Caco-2 (cell line): Measurements from ENCODE around the gene SLC9A7. TPM values are rescaled to one million over a fixed set of nuclear protein-coding genes. Genes with fewer than 3 reads are reported as not detected.

ENCODE experiments used
- BruUV-seq: library from RNA; stranded (reverse); fragments of 400-500 nt; replicated peaks from 2 replicates; lab custom pipeline; 2021; lab: Mats Ljungman, UMichigan
- CTCF ChIA-PET: fragments of 300-600 bp; sonication (Branson Sonifier 250); formaldehyde crosslinking; loops from one replicate; lab custom pipeline; 2022; ENCODE audit warnings: antibody characterized with exemption; lab: Charles Lee
- POLR2A ChIA-PET: fragments of 300-600 bp; sonication (Branson Sonifier 250); formaldehyde crosslinking; loops from one replicate; lab custom pipeline; 2022; ENCODE audit warnings: antibody characterized with exemption; lab: Charles Lee
- DNase-seq, 2 experiments: peaks; one replicate each; pipeline versions ENCODE4 v3.0.0 to v3.0.0-alpha.2; 2020 to 2022
- H3K27me3 ChIP-seq: replicated peaks from 2 replicates; pipeline ENCODE4 v1.6.0; 2011; ENCODE audit warnings: low read length; ENCODE audit not compliant: control insufficient read depth, insufficient read depth
- H3K36me3 ChIP-seq: 2 replicates; pipeline ENCODE4 v1.5.1; 2011; ENCODE audit warnings: low read length; ENCODE audit not compliant: control insufficient read depth, insufficient read depth
- H3K4me1 ChIP-seq: fragments of 250-450 bp; sonication (Bioruptor Pico); 2 replicates; pipeline ENCODE4 v1.5.1; 2020; ENCODE audit warnings: mild to moderate bottlenecking
- H3K4me3 ChIP-seq: 2 replicates; pipeline ENCODE4 v1.5.1; 2011; ENCODE audit warnings: low read depth, mild to moderate bottlenecking, control low read depth, low read length
- H3K9me3 ChIP-seq: fragments of 250-450 bp; sonication (Bioruptor Pico); 2 replicates; pipeline ENCODE4 v1.5.1; 2020; ENCODE audit warnings: mild to moderate bottlenecking, moderate library complexity
- H3K27ac Mint-ChIP-seq: one replicate; pipeline ENCODE4 v1.8.0; 2022; ENCODE audit warnings: mixed read lengths; ENCODE audit not compliant: unreplicated experiment
- H3K27me3 Mint-ChIP-seq: one replicate; pipeline ENCODE4 v1.8.0; 2022; ENCODE audit warnings: mixed read lengths; ENCODE audit not compliant: insufficient read depth, unreplicated experiment
- H3K36me3 Mint-ChIP-seq: one replicate; pipeline ENCODE4 v1.8.0; 2022; ENCODE audit warnings: mild to moderate bottlenecking, mixed read lengths; ENCODE audit not compliant: insufficient read depth, unreplicated experiment
- H3K4me1 Mint-ChIP-seq: one replicate; pipeline ENCODE4 v1.8.0; 2022; ENCODE audit warnings: low read depth, mixed read lengths; ENCODE audit not compliant: unreplicated experiment
- H3K4me3 Mint-ChIP-seq: one replicate; pipeline ENCODE4 v1.8.0; 2022; ENCODE audit warnings: mild to moderate bottlenecking, moderate library complexity, mixed read lengths; ENCODE audit not compliant: unreplicated experiment
- H3K9me3 Mint-ChIP-seq: one replicate; pipeline ENCODE4 v1.8.0; 2022; ENCODE audit warnings: mixed read lengths; ENCODE audit not compliant: unreplicated experiment
- intact Hi-C: fragments of 100-400 bp; cut with micrococcal nuclease; formaldehyde crosslinking; loops from one replicate; pipeline ENCODE4 v1.10.0; 2022; ENCODE audit not compliant: unreplicated experiment
- total RNA-seq: library from RNA; stranded (reverse); gene quantifications from 2 replicates; pipeline ENCODE4 v1.2.3, GENCODE V29; 2022
- TF ChIP-seq, protein P1 (sequence below), 2 experiments: fragments of 200-600 bp in 1 of 2; IDR thresholded peaks; 1 replicate in 1 of 2; 2 replicates in 1 of 2; pipeline versions ENCODE4 v1.5.1 to v1.8.0; 2011 to 2022; ENCODE audit warnings: antibody characterized with exemption in 1 of 2, control low read depth in 1 of 2, inconsistent platforms in 1 of 2, low read depth in 1 of 2, low read length in 1 of 2, mild to moderate bottlenecking in 1 of 2, moderate library complexity in 1 of 2; ENCODE audit not compliant: insufficient read depth in 1 of 2, severe bottlenecking in 1 of 2, unreplicated experiment in 1 of 2

SLC9A7 gene
- total RNA-seq, 1 experiment from 2014 or later: 20.1 TPM

- H3K9me3 ChIP-seq: no peaks in the 10 kb centered on the region
- no peaks in the 10 kb centered on the region for H3K36me3 ChIP-seq
- POLR2A ChIA-PET: no interaction called here
- Mint-ChIP-seq H3K4me1 (peaks cover 12% of the 10 kb centered on the region), H3K4me3 (no peak overlapping the region), H3K27me3 (no peaks in the 10 kb centered on the region), H3K27ac (no peak overlapping the region), H3K9me3 (no peaks in the 10 kb centered on the region), H3K36me3 (peaks cover 5% of the 10 kb centered on the region)
- BruUV-seq: no TSS peak
- TF ChIP-seq, protein P1, sequence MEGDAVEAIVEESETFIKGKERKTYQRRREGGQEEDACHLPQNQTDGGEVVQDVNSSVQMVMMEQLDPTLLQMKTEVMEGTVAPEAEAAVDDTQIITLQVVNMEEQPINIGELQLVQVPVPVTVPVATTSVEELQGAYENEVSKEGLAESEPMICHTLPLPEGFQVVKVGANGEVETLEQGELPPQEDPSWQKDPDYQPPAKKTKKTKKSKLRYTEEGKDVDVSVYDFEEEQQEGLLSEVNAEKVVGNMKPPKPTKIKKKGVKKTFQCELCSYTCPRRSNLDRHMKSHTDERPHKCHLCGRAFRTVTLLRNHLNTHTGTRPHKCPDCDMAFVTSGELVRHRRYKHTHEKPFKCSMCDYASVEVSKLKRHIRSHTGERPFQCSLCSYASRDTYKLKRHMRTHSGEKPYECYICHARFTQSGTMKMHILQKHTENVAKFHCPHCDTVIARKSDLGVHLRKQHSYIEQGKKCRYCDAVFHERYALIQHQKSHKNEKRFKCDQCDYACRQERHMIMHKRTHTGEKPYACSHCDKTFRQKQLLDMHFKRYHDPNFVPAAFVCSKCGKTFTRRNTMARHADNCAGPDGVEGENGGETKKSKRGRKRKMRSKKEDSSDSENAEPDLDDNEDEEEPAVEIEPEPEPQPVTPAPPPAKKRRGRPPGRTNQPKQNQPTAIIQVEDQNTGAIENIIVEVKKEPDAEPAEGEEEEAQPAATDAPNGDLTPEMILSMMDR (IDR thresholded peaks at IDR 0.05; ENCODE audit: insufficient read depth in 1 of 2, low read depth in 1 of 2, low read length in 1 of 2, severe bottlenecking in 1 of 2, unreplicated experiment in 1 of 2): no peak
- CTCF ChIA-PET: no interaction called here
- no peaks in the 10 kb centered on the region for H3K27me3 ChIP-seq
- H3K4me3 ChIP-seq: no peak overlapping the region
- H3K4me1 ChIP-seq: peaks cover 21% of the 10 kb centered on the region
- intact Hi-C loops: no loop called here
- no peak for DNase-seq
Observed at GRCh38 chrX:46782034-46782433, 23.1 kb upstream of the SLC9A7 start.

DNA sequence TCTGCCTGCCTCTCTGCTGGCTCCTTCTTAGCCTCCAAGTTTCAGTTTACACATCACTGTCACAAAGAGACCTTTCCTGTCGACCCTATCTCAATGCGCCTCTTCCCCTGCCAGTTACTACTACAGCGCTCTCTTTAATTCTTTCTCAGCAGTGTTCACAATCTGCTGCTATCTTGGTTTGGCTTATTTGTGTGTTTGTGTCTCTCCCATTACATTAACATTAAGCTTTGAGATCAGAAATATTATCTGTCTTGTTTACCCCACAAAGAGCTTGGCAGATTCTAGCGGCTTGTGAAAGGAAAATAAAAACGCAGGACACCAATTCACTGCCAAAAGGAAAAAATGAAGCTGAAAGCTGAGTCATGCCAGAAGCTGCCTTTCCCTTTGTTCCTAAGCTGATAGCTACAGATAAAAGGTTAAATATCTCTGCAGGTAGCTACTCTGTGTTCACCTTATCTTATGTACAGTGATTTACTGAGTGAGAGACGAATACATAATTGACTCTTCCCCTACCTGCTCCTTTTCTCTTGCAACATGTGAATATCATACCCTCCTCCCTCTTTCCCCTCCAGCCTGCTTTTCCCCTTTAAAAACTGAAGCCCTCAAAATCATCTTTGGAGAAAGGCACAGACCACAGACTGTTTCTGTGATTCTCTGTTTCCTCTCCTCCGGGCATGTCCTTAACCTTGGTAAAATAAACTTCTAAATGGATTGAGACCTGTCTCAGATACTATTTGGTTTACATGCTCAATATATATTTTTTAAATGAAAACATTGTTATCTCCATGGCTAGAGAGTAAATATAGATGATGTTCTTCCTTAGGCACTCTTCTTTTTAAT, 19.3 kb upstream of the SLC9A7 start:
- peaks cover 12% of the 10 kb centered on the region for H3K4me1 Mint-ChIP-seq

GRCh38 chrX:46770817-46771163, 11.9 kb upstream of the SLC9A7 start:
- no peaks in the 10 kb centered on the region for H3K4me1 Mint-ChIP-seq
- ChIA-PET POLR2A (no interaction called here), CTCF (no interaction called here)
- H3K36me3 Mint-ChIP-seq: no peaks in the 10 kb centered on the region
- H3K36me3 ChIP-seq: no peaks in the 10 kb centered on the region
- intact Hi-C loops: no loop called here
- no peak overlapping the region for H3K4me3 ChIP-seq
- no peaks in the 10 kb centered on the region for H3K27me3 Mint-ChIP-seq
- no TSS peak for BruUV-seq
- no peaks in the 10 kb centered on the region for H3K9me3 ChIP-seq
- no peaks in the 10 kb centered on the region for H3K4me1 ChIP-seq
- H3K9me3 Mint-ChIP-seq: no peaks in the 10 kb centered on the region
- H3K27ac Mint-ChIP-seq: no peak overlapping the region
- TF ChIP-seq, protein P1 (IDR thresholded peaks at IDR 0.05; ENCODE audit: insufficient read depth in 1 of 2, low read depth in 1 of 2, low read length in 1 of 2, severe bottlenecking in 1 of 2, unreplicated experiment in 1 of 2): no peak
- no peaks in the 10 kb centered on the region for H3K27me3 ChIP-seq
- no peak for DNase-seq
- H3K4me3 Mint-ChIP-seq: no peak overlapping the region

More for the DNA sequence above, 19.3 kb upstream of the SLC9A7 start:
- ChIA-PET CTCF (interaction anchor here (0.9 kb wide), 1 partner anchor 18 kb away, joined by 4 read pairs; no protein-coding TSS in a partner anchor), POLR2A (interaction anchor here (0.7 kb wide), 1 partner anchor 59 kb away, joined by 3 read pairs; the partner anchor contains the start of gene RP2)
- no TSS peak for BruUV-seq
- no peaks in the 10 kb centered on the region for H3K9me3 ChIP-seq
- intact Hi-C loops: loop anchor here (2.0 kb wide), 1 partner anchor 19 kb away; no protein-coding TSS in a partner anchor
- peak; percentile 55 to 65 for DNase-seq
- Mint-ChIP-seq H3K36me3 (no peaks in the 10 kb centered on the region), H3K9me3 (no peaks in the 10 kb centered on the region), H3K27me3 (no peaks in the 10 kb centered on the region), H3K27ac (peak overlapping the region; percentile 74), H3K4me3 (peak overlapping the region; percentile 47)
- H3K4me3 ChIP-seq: no peak overlapping the region
- no peaks in the 10 kb centered on the region for H3K36me3 ChIP-seq
- TF ChIP-seq, protein P1 (IDR thresholded peaks at IDR 0.05; ENCODE audit: insufficient read depth in 1 of 2, low read depth in 1 of 2, low read length in 1 of 2, severe bottlenecking in 1 of 2, unreplicated experiment in 1 of 2): no peak
- H3K4me1 ChIP-seq: peaks cover 26% of the 10 kb centered on the region
- no peaks in the 10 kb centered on the region for H3K27me3 ChIP-seq
